Spleen (tissue), 11 donors: ENCODE measurements around the gene ZNF700. TPM values are rescaled to one million over a fixed set of nuclear protein-coding genes. Genes with fewer than 3 reads are reported as not detected.
"Not testable (repeated sequence)": the region's sequence is repeated elsewhere in the genome, so short reads cannot be mapped to it uniquely, and the experiment has no call there.

Experiments used
- DNase-seq: peaks from one replicate; pipeline ENCODE4 v3.0.0-alpha.2; 2020
- H3K27ac ChIP-seq, 8 donors: fragments of 200-600 bp; sonication (generic) in 7 of 8; 1 replicate in 4 of 8; 2 replicates in 4 of 8; pipeline versions ENCODE4 v1.5.0 to v1.8.0; 2016 to 2021; ENCODE audit warnings: inconsistent platforms in 4 of 8, mild to moderate bottlenecking in 4 of 8, moderate library complexity in 1 of 8
- H3K27me3 ChIP-seq, 7 donors: fragments of 200-600 bp; sonication (generic) in 6 of 7; replicated peaks in 1 of 7; 1 replicate in 4 of 7; 2 replicates in 3 of 7; pipeline versions ENCODE4 v1.5.0 to v1.8.0; 2016 to 2021; ENCODE audit warnings: inconsistent platforms in 3 of 7, mild to moderate bottlenecking in 1 of 7
- H3K36me3 ChIP-seq, 6 donors: fragments of 200-600 bp; sonication (generic) in 5 of 6; 1 replicate in 4 of 6; 2 replicates in 2 of 6; pipeline versions ENCODE4 v1.5.0 to v1.8.0; 2016 to 2021; ENCODE audit warnings: inconsistent platforms in 2 of 6
- H3K4me1 ChIP-seq, 6 donors: fragments of 200-600 bp; sonication (generic) in 5 of 6; 1 replicate in 3 of 6; 2 replicates in 3 of 6; pipeline versions ENCODE4 v1.5.0 to v1.8.0; 2016 to 2021; ENCODE audit warnings: inconsistent platforms in 3 of 6
- H3K4me3 ChIP-seq, 8 donors: fragments of 200-600 bp; sonication (generic) in 7 of 8; 1 replicate in 4 of 8; 2 replicates in 4 of 8; pipeline versions ENCODE4 v1.5.0 to v1.8.0; 2016 to 2021; ENCODE audit warnings: inconsistent platforms in 4 of 8, mild to moderate bottlenecking in 4 of 8, moderate library complexity in 2 of 8
- H3K9me3 ChIP-seq, 8 donors: fragments of 200-600 bp; sonication (generic) in 7 of 8; 1 replicate in 4 of 8; 2 replicates in 4 of 8; pipeline versions ENCODE4 v1.5.0 to v1.8.0; 2016 to 2021; ENCODE audit warnings: inconsistent platforms in 4 of 8
- CTCF ChIP-seq, 11 experiments: fragments of 200-600 bp in 7 of 11; fragments of 450-650 bp in 4 of 11; sonication (generic) in 4 of 11; IDR thresholded peaks in 8 of 11; conservative IDR thresholded peaks in 3 of 11; 1 replicate in 7 of 11; 2 replicates in 4 of 11; pipeline versions ENCODE4 v1.4.0 to v1.8.0; 2016 to 2021; ENCODE audit warnings: antibody characterized with exemption in 11 of 11, inconsistent platforms in 4 of 11, mild to moderate bottlenecking in 1 of 11
- POLR2A ChIP-seq, 3 donors: fragments of 450-650 bp; IDR thresholded peaks; one replicate each; pipeline ENCODE4 v1.5.1; 2017; ENCODE audit warnings: antibody characterized with exemption in 3 of 3, mild to moderate bottlenecking in 1 of 3
- POLR2AphosphoS5 ChIP-seq, 3 donors: sonication (generic); formaldehyde crosslinking; IDR thresholded peaks; one replicate each; pipeline ENCODE4 v1.5.1; 2017; ENCODE audit warnings: antibody characterized with exemption in 3 of 3
- WGBS, 5 donors: extraction: QIAGEN DNeasy Blood & Tissue Kit in 3 of 5; methylation state at CpG; one replicate each; pipeline versions ENCODE4 v1.1.5 to v1.1.7; 2013 to 2018; 5-methylcytosine and 5-hydroxymethylcytosine counted together
- intact Hi-C: fragments of 100-400 bp; cut with DNase I; formaldehyde crosslinking; loops from one replicate; pipeline ENCODE4 v1.15.0; 2023; ENCODE audit warnings: low total_unique reads
- polyA plus RNA-seq, 3 donors: library from polyadenylated mRNA; stranded (reverse); fragments of 200-250 nt; gene quantifications; one replicate each; pipeline ENCODE4 v1.2.1, GENCODE V29; 2013
- total RNA-seq, 7 donors: library from RNA; depleted of rRNA in 3 of 7; stranded (reverse); fragments of >200 nt in 3 of 7; fragmentation: NEBNext Ultra II Directional in 4 of 7; extraction: Animal tissue kit (Norgen Biotek cat#: 25700) in 4 of 7; gene quantifications; one replicate each; pipeline versions ENCODE4 v1.1.0 to v1.2.1, GENCODE V29; 2016 to 2021
- donor health status: healthy with polysubstance abuse.
- donor health status: DM: no; HTN: no; CAD: no; lungs with moderate emphysema.
- donor health status: DM: no; HTN: no; CAD: no.
- donor health status: Bipolar disorder and iron deficiency.
- donor health status: healthy.
- donor health status: DM: no; HTN: no; CAD: no.
- donor health status: DM: yes; HTN: yes; CAD: no.

Gene ZNF700
- total and polyA plus RNA-seq, 10 donors = 12.2 to 34.0 (median 24.3) TPM

GRCh38 chr19:11887611-11888531, 37.0 kb upstream of the ZNF700 start, which contains the start of gene ZNF69:
TSS of gene ZNF69 (plus strand) at chr19:11887782. CDS start at chr19:11887924, 142 bp downstream.
- peak; percentile 88 for DNase-seq
- Histone ChIP-seq H3K27ac (peak within 1 kb of the TSS; percentile 43 to 85 (median 76)), H3K36me3 (no peaks in the 10 kb centered on the region), H3K4me3 (peak within 1 kb of the TSS; percentile 50 to 81 (median 64)), H3K27me3 (peaks cover 0 to 6% (median 0%) of the 10 kb centered on the region in 7 donors), H3K9me3 (peaks cover 0 to 9% (median 0%) of the 10 kb centered on the region in 8 donors), H3K4me1 (peaks cover 0 to 23% (median 14%) of the 10 kb centered on the region in 6 donors)
- intact Hi-C loops = no loop called here
- peak; percentile 44 to 73 (median 63) for TF ChIP-seq POLR2AphosphoS5 (IDR thresholded peaks at IDR 0.05)
- TF ChIP-seq POLR2A (IDR thresholded peaks at IDR 0.05) = no peak
- TF ChIP-seq CTCF (IDR thresholded peaks at IDR 0.05 in 8 of 11, conservative IDR thresholded peaks at IDR 0.05 in 3 of 11) = peak in 3 of 11 experiments; percentile 15 to 27 (median 20)
- 0 to 1% (median 1%) methylated on average over 41 to 56 of the region's 56 CpGs for WGBS, 5 donors

DNA sequence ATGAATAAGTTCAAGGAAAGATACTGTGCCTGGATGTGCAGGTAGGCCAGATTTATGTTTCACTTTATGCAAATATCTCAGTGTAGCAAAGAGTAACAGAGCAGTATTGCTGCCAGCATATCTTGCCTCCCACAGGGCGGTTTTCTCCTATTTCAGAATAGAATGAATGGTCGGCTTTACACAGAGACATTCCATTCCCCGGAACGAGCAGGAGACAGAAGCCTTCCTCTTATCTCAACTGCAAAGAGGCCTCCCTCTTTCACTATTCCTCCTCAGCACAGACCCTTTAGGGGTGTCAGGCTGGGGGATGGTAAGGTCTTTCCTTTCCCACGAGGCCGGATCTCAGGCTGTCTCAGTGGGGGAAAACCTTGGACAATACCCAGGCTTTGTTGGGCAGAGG, 35.0 kb upstream of the ZNF700 start:
- H3K27me3 ChIP-seq, DNase-seq, H3K36me3 ChIP-seq, intact Hi-C loops, H3K4me3 ChIP-seq, H3K27ac ChIP-seq: not testable (repeated sequence)
- WGBS, 5 donors = 85 to 92% (median 89%) methylated on average over 6 of the region's 6 CpGs
- peaks cover 0 to 14% (median 0%) of the 10 kb centered on the region in 8 donors for H3K9me3 ChIP-seq
- H3K4me1 ChIP-seq = peaks cover 0 to 23% (median 14%) of the 10 kb centered on the region in 6 donors

- no peak for TF ChIP-seq POLR2AphosphoS5 (IDR thresholded peaks at IDR 0.05)
- Histone ChIP-seq H3K4me1 (peaks cover 0 to 23% (median 14%) of the 10 kb centered on the region in 6 donors), H3K9me3 (peaks cover 0 to 14% (median 0%) of the 10 kb centered on the region in 8 donors), H3K4me3 (no peak overlapping the region), H3K27ac (no peak overlapping the region), H3K27me3 (peaks cover 0 to 6% (median 0%) of the 10 kb centered on the region in 7 donors), H3K36me3 (no peaks in the 10 kb centered on the region)
- no peak for DNase-seq
- WGBS, 5 donors = 80 to 94% (median 89%) methylated on average over 5 of the region's 5 CpGs
- intact Hi-C loops = no loop called here
These were observed 34.3 kb upstream of the ZNF700 start for GRCh38 chr19:11890634-11891033.

GRCh38 chr19:11894851-11895250, 30.1 kb upstream of the ZNF700 start:
- no peak for DNase-seq
- no peaks in the 10 kb centered on the region for H3K4me1 ChIP-seq
- H3K36me3 ChIP-seq = no peaks in the 10 kb centered on the region
- H3K4me3 ChIP-seq = no peak overlapping the region
- intact Hi-C loops = no loop called here
- no peak overlapping the region for H3K27ac ChIP-seq
- WGBS, 5 donors = 95 to 98% (median 96%) methylated on average over 6 of the region's 6 CpGs
- no peaks in the 10 kb centered on the region for H3K27me3 ChIP-seq
- TF ChIP-seq CTCF (IDR thresholded peaks at IDR 0.05 in 8 of 11, conservative IDR thresholded peaks at IDR 0.05 in 3 of 11) (no peak), POLR2A (IDR thresholded peaks at IDR 0.05) (no peak), POLR2AphosphoS5 (IDR thresholded peaks at IDR 0.05) (no peak)
- H3K9me3 ChIP-seq = peaks cover 0 to 36% (median 7%) of the 10 kb centered on the region in 8 donors

DNA sequence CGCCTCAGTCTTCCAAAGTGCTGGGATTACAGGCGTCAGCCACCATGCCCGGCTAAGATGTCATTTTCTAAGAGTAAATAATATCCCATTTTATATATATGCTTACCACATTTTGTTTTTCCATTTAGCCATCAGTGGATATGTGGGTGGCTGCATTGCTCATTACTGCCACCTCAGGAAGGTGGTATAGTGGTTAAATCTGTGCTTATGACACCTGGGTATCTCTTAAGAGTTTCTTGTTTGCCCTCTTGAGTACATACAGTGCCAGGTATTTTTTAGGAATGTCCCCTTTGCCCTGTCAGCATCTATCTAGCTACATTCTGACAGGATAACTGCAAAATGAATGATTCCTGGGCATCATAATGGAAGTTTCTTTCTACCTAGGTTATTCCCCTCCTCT, 22.7 kb upstream of the ZNF700 start:
- no peak overlapping the region for H3K4me3 ChIP-seq
- DNase-seq = no peak
- intact Hi-C loops = no loop called here
- H3K36me3 ChIP-seq = peaks cover 4 to 49% (median 23%) of the 10 kb centered on the region in 6 donors
- H3K27ac ChIP-seq = no peak overlapping the region
- no peaks in the 10 kb centered on the region for H3K27me3 ChIP-seq
- 92 to 97% (median 96%) methylated on average over 3 of the region's 3 CpGs for WGBS, 5 donors
- peaks cover 20 to 100% (median 78%) of the 10 kb centered on the region in 8 donors for H3K9me3 ChIP-seq
- no peaks in the 10 kb centered on the region for H3K4me1 ChIP-seq
- TF ChIP-seq CTCF (IDR thresholded peaks at IDR 0.05 in 8 of 11, conservative IDR thresholded peaks at IDR 0.05 in 3 of 11) (no peak), POLR2AphosphoS5 (IDR thresholded peaks at IDR 0.05) (no peak), POLR2A (IDR thresholded peaks at IDR 0.05) (no peak)
